Effector CD8-positive, alpha-beta T cell (primary cell): ENCODE data around the gene SERAC1.

Experiments used
- DNase-seq: peaks from one replicate; lab custom pipeline; 2025; lab: John Stamatoyannopoulos, UW

SERAC1 gene

DNA sequence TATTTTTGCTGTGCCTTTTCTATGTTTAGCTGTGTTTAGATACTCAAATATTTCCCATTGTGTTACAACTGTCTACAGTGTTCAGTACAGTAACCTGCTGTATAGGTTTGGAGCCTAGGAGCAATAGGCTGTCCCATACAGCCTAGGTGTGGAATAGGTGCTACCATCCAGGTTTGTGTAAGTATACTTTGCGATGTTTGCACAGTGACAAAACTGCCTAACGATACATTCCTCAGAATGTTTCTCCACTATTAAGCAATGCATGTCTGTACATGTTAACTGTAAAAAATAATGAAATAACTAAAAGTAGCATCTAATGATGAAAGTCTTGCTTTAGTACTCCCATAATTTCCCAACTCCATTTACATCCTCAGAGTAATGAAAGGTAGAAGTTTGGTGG is 46.0 kb downstream of the SERAC1 start:
- DNase-seq: no peak

GRCh38 chr6:158121335-158121734 is 46.7 kb downstream of the SERAC1 start:
- DNase-seq: no peak

DNA sequence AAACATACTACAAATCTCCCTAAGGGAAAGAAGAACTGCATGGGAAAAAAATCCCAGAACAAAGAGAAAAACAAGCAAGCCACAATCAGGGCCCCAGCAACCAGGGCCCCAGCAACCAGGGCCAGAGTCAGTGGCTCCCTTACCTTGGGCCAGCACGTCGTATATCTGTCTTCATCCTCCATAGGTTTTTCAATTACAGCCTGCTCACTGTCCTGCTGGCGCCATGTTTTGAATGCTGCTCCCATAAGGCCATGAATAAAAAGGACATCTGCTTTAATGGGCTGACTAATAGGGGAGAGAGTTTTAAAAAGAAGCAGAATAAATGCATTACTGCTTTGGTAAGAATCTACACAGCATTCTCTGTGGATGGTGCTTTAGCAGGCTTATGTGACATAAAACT is 49.2 kb downstream of the SERAC1 start:
- no peak for DNase-seq

- no peak for DNase-seq
Observed at GRCh38 chr6:158115508-158115907, 52.6 kb downstream of the SERAC1 start.

DNA sequence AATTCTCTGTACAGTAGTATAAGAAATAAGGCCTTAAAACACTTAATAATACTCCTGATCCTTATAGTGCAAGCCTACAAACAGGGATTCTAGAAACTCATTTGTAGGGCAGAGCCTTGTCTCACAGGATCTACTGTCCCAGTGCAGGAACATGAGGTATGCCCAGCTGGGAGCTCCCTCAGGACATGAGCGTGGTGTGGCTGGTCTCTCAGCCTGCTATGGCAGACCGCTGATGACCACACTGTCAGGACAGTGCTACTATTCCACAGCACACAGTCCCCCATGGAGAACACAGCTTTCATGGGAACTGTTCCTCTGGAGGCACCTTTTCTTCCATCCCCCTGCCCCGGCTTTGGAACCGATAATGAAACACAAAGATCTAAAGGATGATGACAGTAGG is 53.0 kb downstream of the SERAC1 start:
- DNase-seq: no peak

GRCh38 chr6:158113802-158114201 is 54.3 kb downstream of the SERAC1 start:
- no peak for DNase-seq

DNA sequence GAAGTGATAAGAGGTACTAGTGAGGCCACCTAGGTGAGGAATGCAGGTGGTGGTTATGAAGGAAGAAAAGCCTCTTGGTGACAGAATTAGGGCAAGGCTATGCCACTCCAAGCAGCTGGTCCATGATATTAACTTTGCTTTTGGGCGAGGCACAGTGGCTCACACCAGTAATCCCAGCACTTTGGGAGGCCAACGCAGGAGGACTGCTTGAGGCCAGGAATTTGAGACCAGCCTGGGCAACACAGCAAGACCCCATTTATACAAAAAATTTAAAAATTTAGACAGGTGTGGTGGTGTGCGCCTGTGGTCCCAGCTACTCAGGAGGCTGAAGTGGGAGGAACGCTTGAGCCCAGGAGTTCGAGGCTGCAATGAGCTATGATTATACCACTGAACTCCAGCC is 56.1 kb downstream of the SERAC1 start:
- DNase-seq: no peak

DNA sequence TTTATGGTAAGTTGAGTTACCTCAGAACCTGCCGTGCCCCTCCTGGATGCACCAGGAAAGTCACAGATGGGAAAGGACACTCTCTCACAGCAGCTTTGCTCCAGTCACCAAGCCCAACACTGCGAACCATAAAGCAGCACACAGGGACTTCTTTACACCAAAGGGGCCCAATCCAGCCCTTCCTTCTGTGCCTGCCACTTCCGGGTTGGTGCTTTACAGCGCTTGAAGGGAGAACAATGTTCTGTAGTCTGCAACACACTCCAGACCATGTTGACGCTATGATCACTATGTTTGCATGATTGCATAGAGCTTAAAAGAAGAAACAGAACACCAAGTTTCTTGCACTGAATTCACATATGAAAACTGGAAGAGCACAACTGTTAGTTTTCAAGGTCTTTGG is 57.1 kb downstream of the SERAC1 start:
- DNase-seq: no peak

DNA sequence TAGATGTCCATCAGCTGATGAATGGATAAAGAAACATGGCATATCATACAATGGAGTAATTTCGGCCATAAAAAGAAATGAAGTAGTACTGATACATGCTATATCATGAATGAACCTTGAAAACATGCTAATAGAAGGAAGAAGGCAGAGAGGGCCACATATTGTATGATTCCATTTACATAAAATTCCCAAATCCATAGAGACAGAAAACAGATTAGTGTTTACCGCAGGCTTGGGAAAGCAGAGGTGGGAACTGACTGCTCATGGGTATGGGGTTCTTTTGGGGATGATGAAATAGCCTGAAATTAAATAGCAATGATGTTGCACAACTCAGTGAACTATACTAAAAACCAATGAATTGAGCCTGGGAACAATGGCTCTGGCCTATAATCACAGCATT is 58.3 kb downstream of the SERAC1 start:
- no peak for DNase-seq

GRCh38 chr6:158104696-158105095 is 63.4 kb downstream of the SERAC1 start:
- no peak for DNase-seq

GRCh38 chr6:158103228-158103627 is 64.8 kb downstream of the SERAC1 start:
- DNase-seq: no peak

DNA sequence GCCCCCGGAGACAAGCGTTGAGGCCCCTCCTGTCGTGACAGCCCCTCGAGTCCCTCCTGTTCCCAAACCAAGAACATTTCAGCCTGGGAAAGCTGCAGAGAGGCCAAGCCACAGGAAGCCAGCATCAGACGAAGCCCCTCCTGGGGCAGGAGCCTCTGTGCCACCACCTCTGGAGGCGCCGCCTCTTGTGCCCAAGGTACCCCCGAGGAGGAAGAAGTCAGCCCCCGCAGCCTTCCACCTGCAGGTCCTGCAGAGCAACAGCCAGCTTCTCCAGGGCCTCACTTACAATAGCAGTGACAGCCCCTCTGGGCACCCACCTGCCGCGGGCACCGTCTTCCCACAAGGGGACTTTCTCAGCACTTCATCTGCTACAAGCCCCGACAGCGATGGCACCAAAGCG is 72.4 kb downstream of the SERAC1 start:
- no peak for DNase-seq

DNA sequence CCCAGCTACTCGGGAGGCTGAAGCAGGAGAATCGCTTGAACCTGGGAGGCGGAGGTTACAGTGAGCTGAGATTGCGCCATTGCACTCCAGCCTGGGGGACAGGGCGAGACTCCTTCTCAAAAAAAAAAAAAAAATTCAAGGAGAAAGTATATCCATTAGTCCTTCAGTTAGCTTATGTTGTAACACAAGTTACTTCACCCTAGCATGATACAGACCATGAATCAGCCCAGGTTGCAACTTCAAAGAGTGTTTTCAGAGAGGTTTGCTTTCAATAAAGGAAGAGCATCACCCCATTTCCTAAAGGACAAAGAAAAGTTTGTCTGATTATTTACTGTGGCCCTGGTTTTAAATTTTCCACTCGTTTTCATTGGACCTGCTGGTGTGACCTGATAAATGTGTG is 73.0 kb downstream of the SERAC1 start:
- no peak for DNase-seq

DNA sequence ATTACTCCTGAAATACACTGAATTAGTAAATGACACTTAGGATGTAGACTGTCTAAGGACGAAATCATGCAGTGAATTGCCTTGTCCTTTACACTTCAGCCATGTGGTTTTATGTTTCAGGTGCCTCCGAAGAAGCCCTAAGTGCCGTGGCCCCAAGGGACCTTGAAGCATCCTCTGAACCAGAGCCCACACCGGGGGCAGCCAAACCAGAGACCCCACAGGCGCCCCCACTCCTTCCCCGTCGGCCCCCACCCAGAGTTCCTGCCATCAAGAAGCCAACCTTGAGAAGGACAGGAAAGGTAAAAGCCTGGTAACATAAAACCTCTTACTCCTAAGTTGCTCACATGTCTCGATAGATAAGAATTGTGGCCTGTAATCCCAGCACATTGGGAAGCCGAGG is 75.3 kb downstream of the SERAC1 start:
- no peak for DNase-seq

DNA sequence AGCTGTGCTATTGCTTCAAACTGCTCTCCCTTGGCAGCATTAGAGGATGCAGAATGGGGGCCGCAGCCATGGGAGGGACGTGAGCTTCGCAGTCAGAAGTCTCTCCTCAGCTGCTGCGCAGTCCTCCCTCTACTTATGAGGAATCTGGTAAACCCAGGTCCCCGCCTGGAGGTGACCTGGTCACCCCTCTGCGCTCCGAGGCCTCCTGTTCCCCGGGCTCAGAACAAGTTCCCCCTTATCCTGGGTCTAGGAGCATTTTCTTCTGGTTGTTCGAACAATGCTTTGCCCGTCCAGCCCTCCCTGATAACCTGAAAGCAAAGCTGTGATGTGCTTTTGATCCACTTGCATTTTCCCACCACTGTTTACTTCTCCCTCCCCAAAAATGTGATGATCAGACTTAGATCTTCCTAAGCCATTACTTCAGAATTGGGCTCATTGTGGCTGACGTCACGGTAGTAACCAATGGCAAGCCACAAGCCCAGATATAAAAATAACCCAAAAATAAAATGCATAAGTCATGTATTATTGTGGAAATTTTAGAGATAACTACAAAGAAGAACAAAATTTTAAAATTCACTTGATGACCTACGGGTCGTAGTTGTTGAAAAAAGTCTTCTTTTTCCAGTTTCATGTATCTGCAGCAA is 80.7 kb downstream of the SERAC1 start:
- DNase-seq: no peak

- DNase-seq: no peak
Observed at GRCh38 chr6:158086504-158087223, 81.4 kb downstream of the SERAC1 start.

DNA sequence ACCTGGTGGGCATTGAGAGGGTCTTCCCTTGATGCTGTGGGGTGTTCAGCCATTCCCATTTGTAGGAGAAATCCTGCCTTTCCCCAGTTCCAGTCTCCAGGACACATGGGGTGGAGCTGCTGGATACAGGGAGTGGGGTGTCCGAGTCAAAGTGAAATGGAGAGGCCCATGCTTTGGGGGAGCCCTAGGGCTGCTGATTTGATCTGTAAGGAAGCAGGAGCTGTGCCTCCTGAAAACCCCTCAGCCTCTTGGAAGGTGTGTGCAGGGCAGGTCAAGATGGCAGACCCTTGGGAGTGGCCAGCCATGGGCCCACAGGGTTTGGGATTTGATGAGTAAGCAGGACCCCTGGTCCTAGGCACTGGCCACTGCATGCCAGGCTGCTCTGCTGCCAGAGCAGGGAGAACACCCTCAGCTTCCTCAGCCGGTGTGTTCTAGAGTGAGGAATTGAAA is 82.0 kb downstream of the SERAC1 start:
- DNase-seq: no peak

GRCh38 chr6:158085261-158086053 is 82.6 kb downstream of the SERAC1 start:
- no peak for DNase-seq

GRCh38 chr6:158083455-158084325 is 84.4 kb downstream of the SERAC1 start:
- DNase-seq: no peak

- DNase-seq: no peak
Observed at GRCh38 chr6:158081657-158081935, 86.5 kb downstream of the SERAC1 start.

DNA sequence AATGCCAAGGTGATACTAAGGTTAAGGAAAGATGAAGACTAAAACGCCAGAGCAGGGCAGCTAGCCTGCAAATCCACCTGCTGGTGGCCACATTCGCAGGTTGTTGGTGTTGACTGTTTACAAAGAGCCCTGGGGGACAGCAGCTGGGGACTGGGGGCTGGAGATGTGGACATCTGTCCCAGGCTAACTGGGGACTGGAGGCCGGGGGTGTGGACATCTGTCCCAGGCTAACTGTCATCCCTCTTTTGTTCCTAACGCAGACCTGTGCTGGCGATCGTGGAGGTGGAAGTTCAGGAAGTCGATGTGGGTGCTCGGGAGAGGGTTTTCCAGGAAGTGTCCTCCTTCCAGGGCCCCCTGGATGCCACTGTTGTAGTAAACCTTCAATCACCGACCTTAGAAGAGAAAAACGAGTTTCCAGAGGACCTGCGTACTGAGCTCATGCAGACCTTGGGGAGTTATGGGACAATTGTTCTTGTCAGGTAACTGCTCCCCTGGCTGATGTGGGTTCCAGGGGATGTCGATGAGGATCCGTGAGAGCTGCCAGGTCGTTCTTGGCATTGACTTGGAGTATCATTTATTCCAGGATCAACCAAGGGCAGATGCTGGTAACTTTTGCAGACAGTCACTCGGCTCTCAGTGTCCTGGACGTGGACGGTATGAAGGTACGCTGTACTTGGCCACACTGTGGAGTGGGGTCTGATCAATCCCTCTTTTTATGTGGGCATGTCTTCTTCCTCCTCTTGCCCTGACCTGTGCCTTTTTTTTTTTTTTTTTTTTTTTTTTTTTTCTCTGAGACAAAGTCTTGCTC is 87.0 kb downstream of the SERAC1 start:
- no peak for DNase-seq
